Measurements from ENCODE around the gene ADGRA3.

DNA sequence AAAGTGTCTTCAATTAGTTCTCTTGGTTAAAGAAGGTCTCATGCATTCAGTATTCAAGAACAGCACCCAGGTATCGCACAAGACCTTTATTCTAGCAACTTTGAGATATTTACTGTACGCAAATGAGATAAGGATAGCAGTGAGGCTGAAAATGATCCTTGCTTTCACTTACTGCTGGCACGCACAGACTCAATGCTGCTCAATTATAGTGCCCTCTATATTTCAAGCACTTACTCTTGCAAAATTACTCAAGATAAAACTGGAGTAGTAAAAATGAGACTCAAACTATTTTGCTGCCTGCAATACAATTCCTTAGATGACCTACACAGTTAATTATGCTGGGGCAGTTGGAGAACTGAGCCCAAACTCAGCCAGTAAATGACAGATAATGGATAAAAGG lies 60.9 kb downstream of the ADGRA3 start:
- TF ChIP-seq, protein P1, sequence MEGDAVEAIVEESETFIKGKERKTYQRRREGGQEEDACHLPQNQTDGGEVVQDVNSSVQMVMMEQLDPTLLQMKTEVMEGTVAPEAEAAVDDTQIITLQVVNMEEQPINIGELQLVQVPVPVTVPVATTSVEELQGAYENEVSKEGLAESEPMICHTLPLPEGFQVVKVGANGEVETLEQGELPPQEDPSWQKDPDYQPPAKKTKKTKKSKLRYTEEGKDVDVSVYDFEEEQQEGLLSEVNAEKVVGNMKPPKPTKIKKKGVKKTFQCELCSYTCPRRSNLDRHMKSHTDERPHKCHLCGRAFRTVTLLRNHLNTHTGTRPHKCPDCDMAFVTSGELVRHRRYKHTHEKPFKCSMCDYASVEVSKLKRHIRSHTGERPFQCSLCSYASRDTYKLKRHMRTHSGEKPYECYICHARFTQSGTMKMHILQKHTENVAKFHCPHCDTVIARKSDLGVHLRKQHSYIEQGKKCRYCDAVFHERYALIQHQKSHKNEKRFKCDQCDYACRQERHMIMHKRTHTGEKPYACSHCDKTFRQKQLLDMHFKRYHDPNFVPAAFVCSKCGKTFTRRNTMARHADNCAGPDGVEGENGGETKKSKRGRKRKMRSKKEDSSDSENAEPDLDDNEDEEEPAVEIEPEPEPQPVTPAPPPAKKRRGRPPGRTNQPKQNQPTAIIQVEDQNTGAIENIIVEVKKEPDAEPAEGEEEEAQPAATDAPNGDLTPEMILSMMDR (IDR thresholded peaks at IDR 0.05 in 4 of 5, conservative IDR thresholded peaks at IDR 0.05 in 1 of 5), result no peak
- TF ChIP-seq POLR2A (IDR thresholded peaks at IDR 0.05), result no peak
